Measurements from ENCODE around the gene HNMT. TPM values are rescaled to one million over a fixed set of nuclear protein-coding genes. Genes with fewer than 3 reads are reported as not detected.
A peak's percentile ranks its signal among the peaks of the same experiment; 100 is the strongest.

Gene HNMT
- total and polyA plus RNA-seq, 2 of the 13 experiments (the other 11 are each of a cell fraction or from before 2014, with no cell fraction given), result 279 to 309 TPM

DNA sequence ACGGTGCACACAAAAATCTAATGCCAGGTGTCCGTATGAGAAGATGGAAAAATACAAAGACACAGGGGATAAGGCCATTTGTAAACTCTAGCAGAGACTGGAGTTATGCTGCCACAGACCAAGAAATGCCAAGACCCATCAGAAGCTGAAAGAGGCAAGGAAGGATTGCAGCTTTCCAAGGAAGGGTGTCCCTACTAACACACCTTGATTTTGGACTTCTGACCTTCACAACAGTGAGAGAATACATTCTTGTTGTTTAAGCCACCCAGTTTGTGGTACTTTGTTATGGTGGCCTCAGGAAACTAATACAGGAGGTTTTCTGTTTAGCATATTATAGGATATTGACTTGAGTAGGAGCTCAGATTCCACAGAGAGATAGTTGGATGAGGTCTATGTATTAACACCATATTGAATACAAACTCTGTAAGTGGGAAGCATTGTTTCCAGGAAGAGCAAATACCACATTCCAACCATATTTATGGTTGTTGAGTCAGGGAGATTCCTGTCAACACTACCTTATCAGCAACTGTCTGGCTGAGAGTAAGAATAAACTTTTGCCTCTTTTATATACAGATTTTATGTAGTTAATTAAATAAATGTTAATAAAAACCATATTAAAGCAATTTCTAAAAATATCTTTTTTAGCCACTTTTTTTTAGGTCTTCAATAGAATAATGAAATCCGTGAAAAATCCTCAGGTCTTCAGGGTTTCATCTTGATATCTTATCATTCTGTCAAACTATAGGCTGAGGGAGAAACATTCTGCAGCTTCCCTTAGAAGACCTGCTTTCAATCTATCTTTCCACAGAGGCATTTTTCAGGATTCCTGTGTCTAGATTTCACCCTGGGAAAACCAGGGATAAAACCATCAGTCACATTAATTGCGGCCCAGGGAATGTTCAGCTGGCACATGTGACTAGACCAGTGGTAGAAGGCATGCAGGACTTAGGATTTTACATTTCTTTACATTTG lies 35.4 kb upstream of the HNMT start (continued):
- peak; percentile 61; the same call in 1 of the 2 replicates for TF ChIP-seq HNF4G (IDR thresholded peaks at IDR 0.05; ENCODE audit: borderline replicate concordance, low read depth, low read length)
- TF ChIP-seq HNF4G (CRISPR knock-in tag; IDR thresholded peaks at IDR 0.05; ENCODE audit: borderline replicate concordance, low read depth), result peak; percentile 45; the same call in 1 of the 2 replicates
- no peak for TF ChIP-seq AHR (CRISPR knock-in tag; IDR thresholded peaks at IDR 0.05)
- 0 out of 2 replicates have a peak, but pooled peaks have one; percentile 51 for TF ChIP-seq ZNF792 (CRISPR knock-in tag; IDR thresholded peaks at IDR 0.05)
- peak; percentile 75 for TF ChIP-seq FOXK2 (IDR thresholded peaks at IDR 0.05)
- TF ChIP-seq SNRNP70 (IDR thresholded peaks at IDR 0.05; ENCODE audit: low read depth, low read length), result no peak
- no peak for TF ChIP-seq ZNF230 (CRISPR knock-in tag; IDR thresholded peaks at IDR 0.05)
- TF ChIP-seq REPIN1 (CRISPR knock-in tag; IDR thresholded peaks at IDR 0.05; ENCODE audit: borderline replicate concordance, low read depth), result no peak
- 0 out of 2 replicates have a peak, but pooled peaks have one; percentile 79 for TF ChIP-seq ZNF557 (CRISPR knock-in tag; IDR thresholded peaks at IDR 0.05)
- TF ChIP-seq, protein P1, sequence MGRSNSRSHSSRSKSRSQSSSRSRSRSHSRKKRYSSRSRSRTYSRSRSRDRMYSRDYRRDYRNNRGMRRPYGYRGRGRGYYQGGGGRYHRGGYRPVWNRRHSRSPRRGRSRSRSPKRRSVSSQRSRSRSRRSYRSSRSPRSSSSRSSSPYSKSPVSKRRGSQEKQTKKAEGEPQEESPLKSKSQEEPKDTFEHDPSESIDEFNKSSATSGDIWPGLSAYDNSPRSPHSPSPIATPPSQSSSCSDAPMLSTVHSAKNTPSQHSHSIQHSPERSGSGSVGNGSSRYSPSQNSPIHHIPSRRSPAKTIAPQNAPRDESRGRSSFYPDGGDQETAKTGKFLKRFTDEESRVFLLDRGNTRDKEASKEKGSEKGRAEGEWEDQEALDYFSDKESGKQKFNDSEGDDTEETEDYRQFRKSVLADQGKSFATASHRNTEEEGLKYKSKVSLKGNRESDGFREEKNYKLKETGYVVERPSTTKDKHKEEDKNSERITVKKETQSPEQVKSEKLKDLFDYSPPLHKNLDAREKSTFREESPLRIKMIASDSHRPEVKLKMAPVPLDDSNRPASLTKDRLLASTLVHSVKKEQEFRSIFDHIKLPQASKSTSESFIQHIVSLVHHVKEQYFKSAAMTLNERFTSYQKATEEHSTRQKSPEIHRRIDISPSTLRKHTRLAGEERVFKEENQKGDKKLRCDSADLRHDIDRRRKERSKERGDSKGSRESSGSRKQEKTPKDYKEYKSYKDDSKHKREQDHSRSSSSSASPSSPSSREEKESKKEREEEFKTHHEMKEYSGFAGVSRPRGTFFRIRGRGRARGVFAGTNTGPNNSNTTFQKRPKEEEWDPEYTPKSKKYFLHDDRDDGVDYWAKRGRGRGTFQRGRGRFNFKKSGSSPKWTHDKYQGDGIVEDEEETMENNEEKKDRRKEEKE (IDR thresholded peaks at IDR 0.05), result no peak
- TF ChIP-seq PITX1 (CRISPR knock-in tag; IDR thresholded peaks at IDR 0.05), result peak; percentile 69
- no peak for TF ChIP-seq HNRNPUL1 (IDR thresholded peaks at IDR 0.05; ENCODE audit: low read depth, low read length)
- no peak for TF ChIP-seq HNRNPL (IDR thresholded peaks at IDR 0.05; ENCODE audit: low read depth, low read length)
- peak; percentile 92 for TF ChIP-seq HDAC2 (CRISPR knock-in tag; IDR thresholded peaks at IDR 0.05)
- no peak; the same call in 1 of the 2 replicates for TF ChIP-seq ZNF615 (CRISPR knock-in tag; IDR thresholded peaks at IDR 0.05; ENCODE audit: borderline replicate concordance)
- TF ChIP-seq GABPB1 (CRISPR knock-in tag; IDR thresholded peaks at IDR 0.05), result 0 out of 2 replicates have a peak, but pooled peaks have one; percentile 29
- no peak for TF ChIP-seq ZNF121 (CRISPR knock-in tag; IDR thresholded peaks at IDR 0.05)
- 0 out of 2 replicates have a peak, but pooled peaks have one; percentile 49 for TF ChIP-seq ZNF564 (CRISPR knock-in tag; IDR thresholded peaks at IDR 0.05)
- TF ChIP-seq ARNTL (CRISPR knock-in tag; IDR thresholded peaks at IDR 0.05), result peak; percentile 59; the same call in 1 of the 2 replicates
- TF ChIP-seq ZBTB20 (CRISPR knock-in tag; IDR thresholded peaks at IDR 0.05; ENCODE audit: borderline replicate concordance, low read depth), result peak; percentile 89; the same call in 1 of the 2 replicates
- TF ChIP-seq SP4 (CRISPR knock-in tag; IDR thresholded peaks at IDR 0.05), result no peak
- TF ChIP-seq ZNF264 (CRISPR knock-in tag; IDR thresholded peaks at IDR 0.05), result peak; percentile 85
- no peak for TF ChIP-seq SNAPC2 (CRISPR knock-in tag; IDR thresholded peaks at IDR 0.05)
- 0 out of 2 replicates have a peak, but pooled peaks have one; percentile 29 for TF ChIP-seq ZNF205 (CRISPR knock-in tag; IDR thresholded peaks at IDR 0.05)
- TF ChIP-seq IKZF1 (IDR thresholded peaks at IDR 0.05), result no peak

Data from HepG2 (cell line).